PC-9 (cell line): ENCODE measurements around the gene RADIL. TPM values are rescaled to one million over a fixed set of nuclear protein-coding genes. Genes with fewer than 3 reads are reported as not detected.

Experiments
- BruUV-seq: library from RNA; stranded (reverse); fragments of 400-500 nt; replicated peaks from 2 replicates; lab custom pipeline; 2021; lab: Mats Ljungman, UMichigan
- CTCF ChIA-PET: fragments of 300-600 bp; sonication (Branson Sonifier 250); formaldehyde crosslinking; loops from one replicate; lab custom pipeline; 2022; ENCODE audit warnings: antibody characterized with exemption; lab: Charles Lee
- POLR2A ChIA-PET: fragments of 300-600 bp; sonication (Branson Sonifier 250); formaldehyde crosslinking; loops from one replicate; lab custom pipeline; 2022; ENCODE audit warnings: antibody characterized with exemption; ENCODE audit not compliant: unreplicated experiment; lab: Charles Lee
- DNase-seq, 2 experiments: peaks; one replicate each; pipeline versions ENCODE4 v3.0.0 to v3.0.0-alpha.2; 2015 to 2022; ENCODE audit warnings: mixed read lengths in 1 of 2
- H2AFZ ChIP-seq: fragments of 200-600 bp; sonication (generic); 2 replicates; pipeline ENCODE4 v1.8.1; 2017; ENCODE audit warnings: antibody characterized with exemption
- H3F3A ChIP-seq: fragments of 200-600 bp; sonication (generic); 2 replicates; pipeline ENCODE4 v1.8.1; 2017; ENCODE audit warnings: antibody characterized with exemption, mild to moderate bottlenecking, low read depth; ENCODE audit not compliant: insufficient read depth
- H3K27ac ChIP-seq: fragments of 200-600 bp; sonication (generic); 2 replicates; pipeline ENCODE4 v1.6.1; 2016; ENCODE audit warnings: mixed run types
- H3K27me3 ChIP-seq: fragments of 200-600 bp; sonication (generic); 2 replicates; pipeline ENCODE4 v1.6.1; 2016; ENCODE audit warnings: low read depth, mixed run types; ENCODE audit not compliant: insufficient read depth
- H3K36me3 ChIP-seq: fragments of 200-600 bp; sonication (generic); 2 replicates; pipeline ENCODE4 v1.6.1; 2016; ENCODE audit warnings: low read depth, mixed run types
- H3K4me1 ChIP-seq: fragments of 200-600 bp; sonication (generic); replicated peaks from 2 replicates; pipeline ENCODE4 v1.6.1; 2016; ENCODE audit warnings: mixed run types; ENCODE audit not compliant: insufficient read depth
- H3K4me2 ChIP-seq: fragments of 200-600 bp; sonication (generic); 2 replicates; pipeline ENCODE4 v1.6.1; 2017; ENCODE audit warnings: mixed run types
- H3K4me3 ChIP-seq: fragments of 200-600 bp; sonication (generic); 2 replicates; pipeline ENCODE4 v1.6.1; 2016; ENCODE audit warnings: mixed run types
- H3K79me2 ChIP-seq: fragments of 200-600 bp; sonication (generic); 2 replicates; pipeline ENCODE4 v1.6.1; 2017; ENCODE audit warnings: low read depth, mixed run types
- H3K9me2 ChIP-seq: fragments of 200-600 bp; sonication (generic); 2 replicates; pipeline ENCODE4 v1.8.1; 2017; ENCODE audit warnings: mild to moderate bottlenecking; ENCODE audit not compliant: insufficient read depth
- H3K9me3 ChIP-seq: fragments of 200-600 bp; sonication (generic); 2 replicates; pipeline ENCODE4 v1.8.1; 2016; ENCODE audit warnings: low read depth; ENCODE audit not compliant: insufficient read depth
- H4K20me1 ChIP-seq: fragments of 200-600 bp; sonication (generic); 2 replicates; pipeline ENCODE4 v1.8.1; 2017; ENCODE audit not compliant: insufficient read depth
- CTCF ChIP-seq: fragments of 200-600 bp; sonication (generic); conservative IDR thresholded peaks from 2 replicates; pipeline ENCODE4 v1.6.1; 2017; ENCODE audit warnings: mixed run types, antibody characterized with exemption, mild to moderate bottlenecking, moderate library complexity
- EZH2 ChIP-seq: fragments of 200-600 bp; sonication (generic); IDR thresholded peaks from 2 replicates; pipeline ENCODE4 v1.8.0; 2017; ENCODE audit warnings: antibody characterized with exemption, low read depth
- intact Hi-C: fragments of 100-400 bp; cut with micrococcal nuclease; formaldehyde crosslinking; loops from one replicate; pipeline ENCODE4 v1.10.0; 2022; ENCODE audit not compliant: unreplicated experiment
- total RNA-seq: library from RNA; stranded (reverse); gene quantifications from 2 replicates; pipeline ENCODE4 v1.2.3, GENCODE V29; 2021

Gene RADIL
- total RNA-seq, 1 experiment from 2014 or later, result 0.35 TPM

GRCh38 chr7:4833691-4834600, 49.6 kb downstream of the RADIL start:
- intact Hi-C loops, result no loop called here
- no TSS peak for BruUV-seq
- H4K20me1 ChIP-seq, result peaks cover 2% of the 10 kb centered on the region; the same call in 1 of the 2 replicates
- DNase-seq, result no peak
- H3K4me1 ChIP-seq, result 0 out of 2 replicates have a peak, but pooled peaks cover 7% of the 10 kb centered on the region
- H3K4me2 ChIP-seq, result no peak overlapping the region
- H3K4me3 ChIP-seq, result no peak overlapping the region
- H3K27ac ChIP-seq, result no peak overlapping the region
- ChIA-PET POLR2A (no interaction called here), CTCF (no interaction called here)
- H3K9me3 ChIP-seq, result no peaks in the 10 kb centered on the region
- no peaks in the 10 kb centered on the region for H3K79me2 ChIP-seq
- H3K9me2 ChIP-seq, result no peaks in the 10 kb centered on the region
- H3K36me3 ChIP-seq, result no peaks in the 10 kb centered on the region
- no peak for TF ChIP-seq EZH2
- TF ChIP-seq CTCF, result no peak
- H3F3A ChIP-seq, result peaks cover 8% of the 10 kb centered on the region; the same call in 1 of the 2 replicates
- H2AFZ ChIP-seq, result no peak overlapping the region
- peaks cover 46% of the 10 kb centered on the region for H3K27me3 ChIP-seq

GRCh38 chr7:4833176-4833575, 50.3 kb downstream of the RADIL start:
- Histone ChIP-seq H3K27me3 (peaks cover 54% of the 10 kb centered on the region), H3K9me3 (no peaks in the 10 kb centered on the region), H2AFZ (no peak overlapping the region), H3K36me3 (no peaks in the 10 kb centered on the region), H3K4me2 (no peak overlapping the region), H3K79me2 (no peaks in the 10 kb centered on the region), H3K4me1 (0 out of 2 replicates have a peak, but pooled peaks cover 7% of the 10 kb centered on the region), H3F3A (peaks cover 8% of the 10 kb centered on the region; the same call in 1 of the 2 replicates), H3K9me2 (no peaks in the 10 kb centered on the region), H3K4me3 (no peak overlapping the region), H3K27ac (no peak overlapping the region), H4K20me1 (no peaks in the 10 kb centered on the region)
- no peak for DNase-seq
- intact Hi-C loops, result no loop called here
- POLR2A ChIA-PET, result interaction anchor here (0.6 kb wide), 1 partner anchor 700 kb away, joined by 3 read pairs; no protein-coding TSS in a partner anchor
- CTCF ChIA-PET, result no interaction called here
- no TSS peak for BruUV-seq
- TF ChIP-seq EZH2 (no peak), CTCF (no peak)

GRCh38 chr7:4832711-4833110, 50.8 kb downstream of the RADIL start:
- intact Hi-C loops, result no loop called here
- Histone ChIP-seq H4K20me1 (no peaks in the 10 kb centered on the region), H3K9me2 (no peaks in the 10 kb centered on the region), H3K4me2 (no peak overlapping the region), H3K79me2 (no peaks in the 10 kb centered on the region), H3K36me3 (no peaks in the 10 kb centered on the region), H3K27ac (no peak overlapping the region), H2AFZ (no peak overlapping the region), H3K4me3 (no peak overlapping the region), H3K27me3 (peaks cover 59% of the 10 kb centered on the region), H3K9me3 (no peaks in the 10 kb centered on the region), H3F3A (peaks cover 8% of the 10 kb centered on the region; the same call in 1 of the 2 replicates), H3K4me1 (0 out of 2 replicates have a peak, but pooled peaks cover 7% of the 10 kb centered on the region)
- no TSS peak for BruUV-seq
- ChIA-PET POLR2A (interaction anchor here (0.6 kb wide), 1 partner anchor 701 kb away, joined by 3 read pairs; no protein-coding TSS in a partner anchor), CTCF (no interaction called here)
- TF ChIP-seq CTCF (no peak), EZH2 (no peak)
- DNase-seq, result no peak
